HepG2 (cell line): ENCODE data around the gene CMIP. TPM values are rescaled to one million over a fixed set of nuclear protein-coding genes. Genes with fewer than 3 reads are reported as not detected.

Experiments used
- AKAP8 ChIP-seq: sonication (generic); formaldehyde crosslinking; IDR thresholded peaks from 2 replicates; pipeline ENCODE4 v1.5.1; 2020; ENCODE audit warnings: mild to moderate bottlenecking, missing genetic modification reagents
- CREM ChIP-seq, 2 experiments: sonication (generic) in 1 of 2; formaldehyde crosslinking in 1 of 2; IDR thresholded peaks; 2 replicates each; pipeline versions ENCODE4 v1.4.0 to v1.6.1; 2016 to 2020; ENCODE audit warnings: antibody characterized with exemption in 1 of 2, mild to moderate bottlenecking in 1 of 2, missing genetic modification reagents in 1 of 2
- HOXD1 ChIP-seq: sonication (generic); formaldehyde crosslinking; IDR thresholded peaks from 2 replicates; pipeline ENCODE4 v1.5.0; 2020; ENCODE audit warnings: missing genetic modification reagents
- KDM5B ChIP-seq: sonication (generic); formaldehyde crosslinking; IDR thresholded peaks from 2 replicates; pipeline ENCODE4 v1.4.0; 2020; ENCODE audit warnings: missing genetic modification reagents, mild to moderate bottlenecking, borderline replicate concordance
- NFKB2 ChIP-seq: sonication (generic); formaldehyde crosslinking; IDR thresholded peaks from 2 replicates; pipeline ENCODE4 v1.4.0; 2020; ENCODE audit warnings: missing genetic modification reagents, borderline replicate concordance
- PAF1 ChIP-seq: IDR thresholded peaks from 2 replicates; pipeline ENCODE4 v1.6.1; 2016; ENCODE audit warnings: missing genetic modification reagents, missing compliant biosample characterization
- SETDB1 ChIP-seq: sonication (generic); formaldehyde crosslinking; IDR thresholded peaks from 2 replicates; pipeline ENCODE4 v1.5.1; 2020; ENCODE audit warnings: missing genetic modification reagents, mild to moderate bottlenecking, borderline replicate concordance
- SIN3B ChIP-seq: fragments of 150-350 bp; IDR thresholded peaks from 2 replicates; pipeline ENCODE4 v1.6.1; 2014; ENCODE audit warnings: low read length
- SNRNP70 ChIP-seq: fragments of 200-400 bp; formaldehyde crosslinking; IDR thresholded peaks from 2 replicates; pipeline ENCODE4 v1.6.1; 2017; ENCODE audit warnings: mild to moderate bottlenecking, low read depth, low read length, moderate library complexity
- SP4 ChIP-seq: sonication (generic); formaldehyde crosslinking; IDR thresholded peaks from 2 replicates; pipeline ENCODE4 v1.8.1; 2023; ENCODE audit warnings: mild to moderate bottlenecking, missing genetic modification reagents
- SP5 ChIP-seq: IDR thresholded peaks from 2 replicates; pipeline ENCODE4 v1.6.1; 2016; ENCODE audit warnings: low read depth, borderline replicate concordance
- TP53 ChIP-seq: sonication (generic); formaldehyde crosslinking; conservative IDR thresholded peaks from 2 replicates; pipeline ENCODE4 v1.4.0; 2020; ENCODE audit warnings: missing genetic modification reagents
- WIZ ChIP-seq: sonication (generic); formaldehyde crosslinking; IDR thresholded peaks from 2 replicates; pipeline ENCODE4 v1.5.1; 2020; ENCODE audit warnings: mild to moderate bottlenecking, missing genetic modification reagents
- ZBTB20 ChIP-seq: sonication (generic); formaldehyde crosslinking; IDR thresholded peaks from 2 replicates; pipeline ENCODE4 v1.8.1; 2023; ENCODE audit warnings: missing genetic modification reagents, low read depth, mild to moderate bottlenecking, borderline replicate concordance
- ZFAT ChIP-seq: sonication (generic); formaldehyde crosslinking; conservative IDR thresholded peaks from 2 replicates; pipeline ENCODE4 v1.8.1; 2023; ENCODE audit warnings: missing genetic modification reagents, inconsistent platforms
- ZNF234 ChIP-seq: sonication (generic); formaldehyde crosslinking; conservative IDR thresholded peaks from 2 replicates; pipeline ENCODE4 v1.5.1; 2020; ENCODE audit warnings: mild to moderate bottlenecking, missing genetic modification reagents
- ZNF530 ChIP-seq: sonication (generic); formaldehyde crosslinking; IDR thresholded peaks from 2 replicates; pipeline ENCODE4 v1.5.0; 2020; ENCODE audit warnings: low read depth, mild to moderate bottlenecking, missing genetic modification reagents
- ZNF614 ChIP-seq: IDR thresholded peaks from 2 replicates; pipeline ENCODE4 v1.6.1; 2018; ENCODE audit warnings: missing biosample characterization, missing genetic modification reagents, inconsistent platforms, borderline replicate concordance
- ZNF768 ChIP-seq: sonication (generic); formaldehyde crosslinking; IDR thresholded peaks from 2 replicates; pipeline ENCODE4 v1.4.0; 2020; ENCODE audit warnings: missing genetic modification reagents
- ZNF780A ChIP-seq: sonication (generic); formaldehyde crosslinking; IDR thresholded peaks from 2 replicates; pipeline ENCODE4 v1.8.0; 2022; ENCODE audit warnings: mild to moderate bottlenecking, missing genetic modification reagents, moderate library complexity
- polyA plus RNA-seq, 8 experiments: library from polyadenylated mRNA; depleted of rRNA in 3 of 8; stranded (reverse) in 7 of 8; unstranded in 1 of 8; fragments of >200 nt; fragmentation: Illumina TruSeq in 4 of 8; extraction: Trizol in 4 of 8; gene quantifications; 2 replicates each; pipeline versions ENCODE4 v1.2.1 to v1.2.3, GENCODE V29; 2011 to 2016; ENCODE audit warnings: low read depth in 4 of 8, missing spikeins in 1 of 8, mixed read lengths in 1 of 8; ENCODE audit not compliant: insufficient read depth in 1 of 8
- total RNA-seq, 5 experiments: library from RNA; depleted of rRNA; stranded (reverse); fragments of >200 nt; fragmentation: Illumina TruSeq; extraction: Trizol; gene quantifications; 2 replicates each; pipeline ENCODE4 v1.2.3, GENCODE V29; 2016; ENCODE audit warnings: low read depth in 1 of 5
- TF ChIP-seq, protein P1 (sequence below): sonication (generic); formaldehyde crosslinking; IDR thresholded peaks from 2 replicates; pipeline ENCODE4 v1.4.0; 2020; ENCODE audit warnings: missing genetic modification reagents
- TF ChIP-seq, protein P2 (sequence below): sonication (generic); formaldehyde crosslinking; IDR thresholded peaks from 2 replicates; pipeline ENCODE4 v1.5.0; 2020; ENCODE audit warnings: missing genetic modification reagents
- TF ChIP-seq, protein P3 (sequence below): sonication (generic); formaldehyde crosslinking; conservative IDR thresholded peaks from 2 replicates; pipeline ENCODE4 v1.4.0; 2020; ENCODE audit warnings: missing genetic modification reagents
- TF ChIP-seq, protein P4 (sequence below): IDR thresholded peaks from 2 replicates; pipeline ENCODE4 v1.6.1; 2012; ENCODE audit warnings: inconsistent platforms

CMIP gene
- total and polyA plus RNA-seq, 2 of the 13 experiments (the other 11 are each of a cell fraction or from before 2014, with no cell fraction given) = 10.9 to 18.1 TPM

DNA sequence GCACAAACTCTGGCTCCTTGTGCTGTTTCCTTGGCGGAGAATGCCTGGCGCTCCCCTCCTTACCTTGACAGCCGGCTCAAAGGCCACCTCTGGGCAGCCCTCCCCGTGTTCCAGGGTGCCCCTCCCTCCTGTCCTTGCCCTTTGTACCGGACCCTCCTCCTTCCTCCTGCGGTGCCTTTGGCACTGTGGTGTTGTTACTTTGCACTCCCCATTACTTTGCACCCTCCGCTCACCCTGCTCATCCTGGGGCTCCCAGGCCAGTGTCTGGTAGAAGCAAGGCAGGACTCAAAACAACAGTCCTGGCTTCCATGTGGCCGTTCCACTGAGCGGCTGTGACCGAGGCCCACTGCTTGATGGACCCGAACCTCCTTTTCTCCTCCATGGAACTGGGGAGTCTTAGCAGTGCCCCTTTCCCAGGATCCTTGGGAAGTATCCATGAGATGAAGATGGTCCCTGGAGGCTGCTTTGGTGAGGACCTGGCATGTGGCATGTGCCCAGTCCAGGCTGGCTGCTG is 147.8 kb downstream of the CMIP start (continued):
- TF ChIP-seq, protein P1, sequence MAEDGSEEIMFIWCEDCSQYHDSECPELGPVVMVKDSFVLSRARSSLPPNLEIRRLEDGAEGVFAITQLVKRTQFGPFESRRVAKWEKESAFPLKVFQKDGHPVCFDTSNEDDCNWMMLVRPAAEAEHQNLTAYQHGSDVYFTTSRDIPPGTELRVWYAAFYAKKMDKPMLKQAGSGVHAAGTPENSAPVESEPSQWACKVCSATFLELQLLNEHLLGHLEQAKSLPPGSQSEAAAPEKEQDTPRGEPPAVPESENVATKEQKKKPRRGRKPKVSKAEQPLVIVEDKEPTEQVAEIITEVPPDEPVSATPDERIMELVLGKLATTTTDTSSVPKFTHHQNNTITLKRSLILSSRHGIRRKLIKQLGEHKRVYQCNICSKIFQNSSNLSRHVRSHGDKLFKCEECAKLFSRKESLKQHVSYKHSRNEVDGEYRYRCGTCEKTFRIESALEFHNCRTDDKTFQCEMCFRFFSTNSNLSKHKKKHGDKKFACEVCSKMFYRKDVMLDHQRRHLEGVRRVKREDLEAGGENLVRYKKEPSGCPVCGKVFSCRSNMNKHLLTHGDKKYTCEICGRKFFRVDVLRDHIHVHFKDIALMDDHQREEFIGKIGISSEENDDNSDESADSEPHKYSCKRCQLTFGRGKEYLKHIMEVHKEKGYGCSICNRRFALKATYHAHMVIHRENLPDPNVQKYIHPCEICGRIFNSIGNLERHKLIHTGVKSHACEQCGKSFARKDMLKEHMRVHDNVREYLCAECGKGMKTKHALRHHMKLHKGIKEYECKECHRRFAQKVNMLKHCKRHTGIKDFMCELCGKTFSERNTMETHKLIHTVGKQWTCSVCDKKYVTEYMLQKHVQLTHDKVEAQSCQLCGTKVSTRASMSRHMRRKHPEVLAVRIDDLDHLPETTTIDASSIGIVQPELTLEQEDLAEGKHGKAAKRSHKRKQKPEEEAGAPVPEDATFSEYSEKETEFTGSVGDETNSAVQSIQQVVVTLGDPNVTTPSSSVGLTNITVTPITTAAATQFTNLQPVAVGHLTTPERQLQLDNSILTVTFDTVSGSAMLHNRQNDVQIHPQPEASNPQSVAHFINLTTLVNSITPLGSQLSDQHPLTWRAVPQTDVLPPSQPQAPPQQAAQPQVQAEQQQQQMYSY (CRISPR knock-in tag) = no peak
- TF ChIP-seq, protein P2, sequence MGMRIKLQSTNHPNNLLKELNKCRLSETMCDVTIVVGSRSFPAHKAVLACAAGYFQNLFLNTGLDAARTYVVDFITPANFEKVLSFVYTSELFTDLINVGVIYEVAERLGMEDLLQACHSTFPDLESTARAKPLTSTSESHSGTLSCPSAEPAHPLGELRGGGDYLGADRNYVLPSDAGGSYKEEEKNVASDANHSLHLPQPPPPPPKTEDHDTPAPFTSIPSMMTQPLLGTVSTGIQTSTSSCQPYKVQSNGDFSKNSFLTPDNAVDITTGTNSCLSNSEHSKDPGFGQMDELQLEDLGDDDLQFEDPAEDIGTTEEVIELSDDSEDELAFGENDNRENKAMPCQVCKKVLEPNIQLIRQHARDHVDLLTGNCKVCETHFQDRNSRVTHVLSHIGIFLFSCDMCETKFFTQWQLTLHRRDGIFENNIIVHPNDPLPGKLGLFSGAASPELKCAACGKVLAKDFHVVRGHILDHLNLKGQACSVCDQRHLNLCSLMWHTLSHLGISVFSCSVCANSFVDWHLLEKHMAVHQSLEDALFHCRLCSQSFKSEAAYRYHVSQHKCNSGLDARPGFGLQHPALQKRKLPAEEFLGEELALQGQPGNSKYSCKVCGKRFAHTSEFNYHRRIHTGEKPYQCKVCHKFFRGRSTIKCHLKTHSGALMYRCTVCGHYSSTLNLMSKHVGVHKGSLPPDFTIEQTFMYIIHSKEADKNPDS (CRISPR knock-in tag) = peak; percentile 61; the same call in 1 of the 2 replicates
- TF ChIP-seq ZNF768 = no peak
- TF ChIP-seq ZNF234 (CRISPR knock-in tag) = no peak
- peak; percentile 44; the same call in 1 of the 2 replicates for TF ChIP-seq NFKB2 (CRISPR knock-in tag)
- TF ChIP-seq, protein P3, sequence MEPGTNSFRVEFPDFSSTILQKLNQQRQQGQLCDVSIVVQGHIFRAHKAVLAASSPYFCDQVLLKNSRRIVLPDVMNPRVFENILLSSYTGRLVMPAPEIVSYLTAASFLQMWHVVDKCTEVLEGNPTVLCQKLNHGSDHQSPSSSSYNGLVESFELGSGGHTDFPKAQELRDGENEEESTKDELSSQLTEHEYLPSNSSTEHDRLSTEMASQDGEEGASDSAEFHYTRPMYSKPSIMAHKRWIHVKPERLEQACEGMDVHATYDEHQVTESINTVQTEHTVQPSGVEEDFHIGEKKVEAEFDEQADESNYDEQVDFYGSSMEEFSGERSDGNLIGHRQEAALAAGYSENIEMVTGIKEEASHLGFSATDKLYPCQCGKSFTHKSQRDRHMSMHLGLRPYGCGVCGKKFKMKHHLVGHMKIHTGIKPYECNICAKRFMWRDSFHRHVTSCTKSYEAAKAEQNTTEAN (CRISPR knock-in tag) = no peak
- no peak for TF ChIP-seq PAF1
- TF ChIP-seq TP53 (CRISPR knock-in tag) = no peak
- TF ChIP-seq ZNF780A (CRISPR knock-in tag) = no peak
- no peak for TF ChIP-seq WIZ (CRISPR knock-in tag)
- TF ChIP-seq CREM (IDR thresholded peaks at IDR 0.05) = peak; percentile 60; the same call in 1 of the 2 replicates
- no peak for TF ChIP-seq CREM (CRISPR knock-in tag; IDR thresholded peaks at IDR 0.05)
- TF ChIP-seq SP5 (CRISPR knock-in tag) = peak; percentile 99
- TF ChIP-seq ZNF530 (CRISPR knock-in tag) = no peak
- TF ChIP-seq ZNF614 (CRISPR knock-in tag) = no peak; the same call in 1 of the 2 replicates
- no peak for TF ChIP-seq SIN3B
- no peak for TF ChIP-seq HOXD1
- TF ChIP-seq AKAP8 (CRISPR knock-in tag) = no peak
- TF ChIP-seq SNRNP70 = no peak
- TF ChIP-seq ZFAT (CRISPR knock-in tag) = no peak
- TF ChIP-seq KDM5B (CRISPR knock-in tag) = peak; percentile 49; the same call in 1 of the 2 replicates
- TF ChIP-seq, protein P4, sequence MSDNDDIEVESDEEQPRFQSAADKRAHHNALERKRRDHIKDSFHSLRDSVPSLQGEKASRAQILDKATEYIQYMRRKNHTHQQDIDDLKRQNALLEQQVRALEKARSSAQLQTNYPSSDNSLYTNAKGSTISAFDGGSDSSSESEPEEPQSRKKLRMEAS = peak; percentile 48; the same call in 1 of the 2 replicates
- TF ChIP-seq SETDB1 (CRISPR knock-in tag) = no peak
- TF ChIP-seq SP4 (CRISPR knock-in tag) = no peak
- TF ChIP-seq ZBTB20 (CRISPR knock-in tag) = no peak
